ENCODE results near the gene NDST3. TPM values are rescaled to one million over a fixed set of nuclear protein-coding genes. Genes with fewer than 3 reads are reported as not detected.

The NDST3 gene
- total RNA-seq, 4 donors from 2014 or later: 0.11 to 2.4 (median 0.71) TPM

DNA sequence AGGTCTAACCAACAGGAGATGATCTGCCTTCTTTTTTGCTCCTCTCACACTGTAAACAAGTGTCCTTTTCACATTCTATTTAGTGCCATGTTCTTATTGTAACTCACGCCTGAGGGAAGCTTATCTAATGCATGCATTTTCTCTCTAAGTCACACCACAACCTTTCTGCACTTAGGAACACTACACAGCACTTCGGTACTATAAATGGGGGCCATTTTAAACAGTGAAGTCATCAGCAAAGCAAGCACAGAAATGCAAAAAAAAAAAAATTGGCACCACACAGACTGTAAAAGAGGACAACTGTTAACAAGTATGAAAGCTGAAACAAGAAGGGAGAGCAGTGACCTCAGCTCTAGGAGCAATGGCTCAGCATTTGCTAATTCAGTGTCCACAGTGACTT lies 273.4 kb downstream of the NDST3 start:
- H3K9me3 ChIP-seq: no peaks in the 10 kb centered on the region
- H3K27ac ChIP-seq: no peak overlapping the region
- intact Hi-C loops (cut with DNase I): no loop called here
- no peak overlapping the region for H3K4me3 ChIP-seq (replicated peaks in 1 of 3)
- 42 to 55% methylated on average over 2 of the region's 2 CpGs for WGBS, 2 donors
- H3K36me3 ChIP-seq: no peaks in the 10 kb centered on the region
- H3K27me3 ChIP-seq: no peaks in the 10 kb centered on the region
- TF ChIP-seq, protein P1, sequence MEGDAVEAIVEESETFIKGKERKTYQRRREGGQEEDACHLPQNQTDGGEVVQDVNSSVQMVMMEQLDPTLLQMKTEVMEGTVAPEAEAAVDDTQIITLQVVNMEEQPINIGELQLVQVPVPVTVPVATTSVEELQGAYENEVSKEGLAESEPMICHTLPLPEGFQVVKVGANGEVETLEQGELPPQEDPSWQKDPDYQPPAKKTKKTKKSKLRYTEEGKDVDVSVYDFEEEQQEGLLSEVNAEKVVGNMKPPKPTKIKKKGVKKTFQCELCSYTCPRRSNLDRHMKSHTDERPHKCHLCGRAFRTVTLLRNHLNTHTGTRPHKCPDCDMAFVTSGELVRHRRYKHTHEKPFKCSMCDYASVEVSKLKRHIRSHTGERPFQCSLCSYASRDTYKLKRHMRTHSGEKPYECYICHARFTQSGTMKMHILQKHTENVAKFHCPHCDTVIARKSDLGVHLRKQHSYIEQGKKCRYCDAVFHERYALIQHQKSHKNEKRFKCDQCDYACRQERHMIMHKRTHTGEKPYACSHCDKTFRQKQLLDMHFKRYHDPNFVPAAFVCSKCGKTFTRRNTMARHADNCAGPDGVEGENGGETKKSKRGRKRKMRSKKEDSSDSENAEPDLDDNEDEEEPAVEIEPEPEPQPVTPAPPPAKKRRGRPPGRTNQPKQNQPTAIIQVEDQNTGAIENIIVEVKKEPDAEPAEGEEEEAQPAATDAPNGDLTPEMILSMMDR (IDR thresholded peaks at IDR 0.05): no peak
- no peak for TF ChIP-seq POLR2A (IDR thresholded peaks at IDR 0.05)
- no peak for DNase-seq
- H3K4me1 ChIP-seq: no peaks in the 10 kb centered on the region

Small RNA genes lying within 50 kb of the gene (small RNA-seq; reads per million reads assigned to genes)
- gene SNORA24: not detected
